Hepatocyte (in vitro differentiated cells): ENCODE measurements around the gene PHF20. TPM values are rescaled to one million over a fixed set of nuclear protein-coding genes. Genes with fewer than 3 reads are reported as not detected.

Experiments
- DNase-seq: peaks from one replicate; pipeline ENCODE4 v3.0.0-alpha.2; 2016; ENCODE audit warnings: low spot score
- H2AFZ ChIP-seq: fragments of 200-600 bp; sonication (generic); 2 replicates; pipeline ENCODE4 v1.6.0; 2016; ENCODE audit warnings: antibody characterized with exemption, mild to moderate bottlenecking
- H3K27ac ChIP-seq: fragments of 200-600 bp; sonication (generic); 2 replicates; pipeline ENCODE4 v1.5.1; 2016; ENCODE audit warnings: mild to moderate bottlenecking
- H3K27me3 ChIP-seq: fragments of 200-600 bp; sonication (generic); 2 replicates; pipeline ENCODE4 v1.6.1; 2016
- H3K36me3 ChIP-seq: fragments of 200-600 bp; sonication (generic); replicated peaks from 2 replicates; pipeline ENCODE4 v1.5.1; 2016; ENCODE audit warnings: low read depth; ENCODE audit not compliant: insufficient read depth
- H3K4me1 ChIP-seq: fragments of 200-600 bp; sonication (generic); 2 replicates; pipeline ENCODE4 v1.5.1; 2016; ENCODE audit warnings: mild to moderate bottlenecking, moderate library complexity; ENCODE audit not compliant: insufficient read depth
- H3K4me2 ChIP-seq: fragments of 200-600 bp; sonication (generic); 2 replicates; pipeline ENCODE4 v1.6.0; 2016
- H3K4me3 ChIP-seq: fragments of 200-600 bp; sonication (generic); 2 replicates; pipeline ENCODE4 v1.5.1; 2016; ENCODE audit warnings: mild to moderate bottlenecking
- H3K79me2 ChIP-seq: fragments of 200-600 bp; sonication (generic); 2 replicates; pipeline ENCODE4 v1.6.0; 2017; ENCODE audit warnings: mild to moderate bottlenecking
- H3K9me2 ChIP-seq: fragments of 200-600 bp; sonication (generic); replicated peaks from 2 replicates; pipeline ENCODE4 v1.6.0; 2017; ENCODE audit warnings: mild to moderate bottlenecking; ENCODE audit not compliant: insufficient read depth
- H3K9me3 ChIP-seq: fragments of 200-600 bp; sonication (generic); 2 replicates; pipeline ENCODE4 v1.5.1; 2016; ENCODE audit warnings: low read depth, mild to moderate bottlenecking
- H4K20me1 ChIP-seq: fragments of 200-600 bp; sonication (generic); 2 replicates; pipeline ENCODE4 v1.6.0; 2016; ENCODE audit warnings: mild to moderate bottlenecking; ENCODE audit not compliant: insufficient read depth, poor library complexity, severe bottlenecking
- EZH2 ChIP-seq: fragments of 200-600 bp; sonication (generic); IDR thresholded peaks from 2 replicates; pipeline ENCODE4 v1.6.1; 2016; ENCODE audit warnings: antibody characterized with exemption, mild to moderate bottlenecking, borderline replicate concordance
- EZH2phosphoT487 ChIP-seq: fragments of 200-600 bp; sonication (generic); IDR thresholded peaks from one replicate; pipeline ENCODE4 v1.6.1; 2018; ENCODE audit warnings: antibody characterized with exemption, mild to moderate bottlenecking, low read depth, moderate library complexity; ENCODE audit not compliant: unreplicated experiment, severe bottlenecking
- WGBS: methylation state at CpG from one replicate; pipeline ENCODE4 v1.1.6; 2016; ENCODE audit warnings: low lambda C conversion rate; ENCODE audit errors: missing lambda C conversion rate; 5-methylcytosine and 5-hydroxymethylcytosine counted together
- polyA plus RNA-seq: library from polyadenylated mRNA; unstranded; fragments of >200 nt; fragmentation: Nextera tagmentation; extraction: Ambion mirVana; gene quantifications from 2 replicates; pipeline ENCODE4 v1.2.1, GENCODE V29; 2016
- total RNA-seq: library from RNA; depleted of rRNA; stranded (reverse); fragments of >200 nt; gene quantifications from 2 replicates; pipeline ENCODE4 v1.2.3, GENCODE V29; 2014
- TF ChIP-seq, protein P1 (sequence below): fragments of 200-600 bp; sonication (generic); IDR thresholded peaks from 2 replicates; pipeline ENCODE4 v1.5.1; 2016; ENCODE audit warnings: antibody characterized with exemption, mild to moderate bottlenecking; ENCODE audit not compliant: poor library complexity

The PHF20 gene
- total and polyA plus RNA-seq, 2 experiments from 2014 or later: 24.0 to 24.2 TPM

DNA sequence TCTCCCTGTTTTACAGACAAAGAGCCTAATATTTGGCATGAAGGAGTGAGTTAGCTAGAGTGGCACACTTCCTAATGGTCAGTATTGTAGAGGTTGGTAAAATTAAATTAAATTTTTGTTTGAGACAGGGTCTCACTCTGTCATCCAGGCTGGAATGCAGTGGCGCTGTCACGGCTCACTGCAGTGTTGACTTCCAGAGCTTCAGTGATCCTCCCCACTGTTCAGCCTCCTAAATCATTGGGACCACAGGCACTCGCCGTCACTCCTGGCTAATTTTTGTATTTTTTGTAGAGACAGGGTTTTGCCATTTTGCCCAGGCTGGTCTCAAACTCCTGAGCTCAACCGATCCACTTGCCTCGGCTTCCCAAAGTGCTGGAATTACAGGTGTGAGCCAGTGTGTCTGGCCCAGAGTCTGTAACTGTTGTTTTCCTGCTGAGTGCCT lies 111.5 kb downstream of the PHF20 start:
- no peak for DNase-seq

DNA sequence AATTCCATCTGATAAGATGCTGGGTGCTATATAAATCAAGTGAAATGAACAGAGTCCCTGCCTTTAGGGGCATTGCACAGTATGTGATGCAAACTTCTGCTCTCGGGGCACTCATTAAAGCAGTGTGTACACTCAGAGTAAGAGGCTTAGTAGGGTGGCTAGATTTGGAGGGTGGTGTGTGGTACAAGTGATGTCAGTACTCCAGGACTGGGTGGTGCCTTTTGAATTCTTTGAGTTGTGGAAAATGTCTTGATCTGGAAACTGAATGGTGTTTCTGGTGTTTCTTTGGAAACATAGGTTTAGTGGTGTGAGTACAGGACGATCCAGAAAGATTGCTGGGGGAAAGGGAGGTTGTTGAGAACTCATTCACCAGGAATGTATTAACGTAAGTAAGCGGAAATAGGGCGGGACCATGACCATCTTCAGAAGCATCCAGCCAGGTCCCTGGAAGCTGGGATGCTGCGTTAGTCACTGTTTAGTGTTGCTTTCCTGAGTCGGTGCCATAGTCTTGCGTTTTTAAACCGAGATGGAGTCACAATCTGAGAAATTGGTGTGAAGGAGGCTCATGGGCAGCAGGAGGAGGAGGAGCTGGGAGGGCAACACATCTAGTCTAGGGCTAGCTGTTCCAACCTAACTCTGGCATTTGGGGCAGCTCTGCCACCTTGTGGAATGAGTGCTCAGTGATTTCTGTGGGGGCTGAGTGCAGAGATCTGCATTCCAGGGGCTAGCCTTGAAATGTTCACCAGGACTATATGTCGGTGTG lies 112.1 kb downstream of the PHF20 start:
- Histone ChIP-seq H3K79me2 (peaks cover 5% of the 10 kb centered on the region), H2AFZ (no peak overlapping the region), H3K4me2 (peak overlapping the region; percentile 16), H3K36me3 (no peaks in the 10 kb centered on the region), H4K20me1 (no peaks in the 10 kb centered on the region), H3K9me2 (no peaks in the 10 kb centered on the region), H3K27ac (peak overlapping the region; percentile 92), H3K4me1 (no peaks in the 10 kb centered on the region), H3K9me3 (no peaks in the 10 kb centered on the region), H3K27me3 (no peaks in the 10 kb centered on the region), H3K4me3 (no peak overlapping the region)
- TF ChIP-seq, protein P1, sequence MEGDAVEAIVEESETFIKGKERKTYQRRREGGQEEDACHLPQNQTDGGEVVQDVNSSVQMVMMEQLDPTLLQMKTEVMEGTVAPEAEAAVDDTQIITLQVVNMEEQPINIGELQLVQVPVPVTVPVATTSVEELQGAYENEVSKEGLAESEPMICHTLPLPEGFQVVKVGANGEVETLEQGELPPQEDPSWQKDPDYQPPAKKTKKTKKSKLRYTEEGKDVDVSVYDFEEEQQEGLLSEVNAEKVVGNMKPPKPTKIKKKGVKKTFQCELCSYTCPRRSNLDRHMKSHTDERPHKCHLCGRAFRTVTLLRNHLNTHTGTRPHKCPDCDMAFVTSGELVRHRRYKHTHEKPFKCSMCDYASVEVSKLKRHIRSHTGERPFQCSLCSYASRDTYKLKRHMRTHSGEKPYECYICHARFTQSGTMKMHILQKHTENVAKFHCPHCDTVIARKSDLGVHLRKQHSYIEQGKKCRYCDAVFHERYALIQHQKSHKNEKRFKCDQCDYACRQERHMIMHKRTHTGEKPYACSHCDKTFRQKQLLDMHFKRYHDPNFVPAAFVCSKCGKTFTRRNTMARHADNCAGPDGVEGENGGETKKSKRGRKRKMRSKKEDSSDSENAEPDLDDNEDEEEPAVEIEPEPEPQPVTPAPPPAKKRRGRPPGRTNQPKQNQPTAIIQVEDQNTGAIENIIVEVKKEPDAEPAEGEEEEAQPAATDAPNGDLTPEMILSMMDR: peak; percentile 74
- TF ChIP-seq EZH2 (no peak), EZH2phosphoT487 (no peak)
- WGBS: 50% methylated on average over 10 of the region's 10 CpGs
- DNase-seq: peak; percentile 84

More for the DNA sequence above, 111.5 kb downstream of the PHF20 start:
- no peaks in the 10 kb centered on the region for H3K4me1 ChIP-seq
- peaks cover 5% of the 10 kb centered on the region for H3K79me2 ChIP-seq
- no peaks in the 10 kb centered on the region for H4K20me1 ChIP-seq
- no peak overlapping the region for H2AFZ ChIP-seq
- H3K4me2 ChIP-seq: peak overlapping the region; percentile 16
- no peaks in the 10 kb centered on the region for H3K27me3 ChIP-seq
- peak overlapping the region; percentile 92 for H3K27ac ChIP-seq
- no peaks in the 10 kb centered on the region for H3K9me2 ChIP-seq
- no peaks in the 10 kb centered on the region for H3K9me3 ChIP-seq
- H3K4me3 ChIP-seq: no peak overlapping the region
- 78% methylated on average over 6 of the region's 6 CpGs for WGBS
- no peaks in the 10 kb centered on the region for H3K36me3 ChIP-seq
- no peak for TF ChIP-seq EZH2

DNA sequence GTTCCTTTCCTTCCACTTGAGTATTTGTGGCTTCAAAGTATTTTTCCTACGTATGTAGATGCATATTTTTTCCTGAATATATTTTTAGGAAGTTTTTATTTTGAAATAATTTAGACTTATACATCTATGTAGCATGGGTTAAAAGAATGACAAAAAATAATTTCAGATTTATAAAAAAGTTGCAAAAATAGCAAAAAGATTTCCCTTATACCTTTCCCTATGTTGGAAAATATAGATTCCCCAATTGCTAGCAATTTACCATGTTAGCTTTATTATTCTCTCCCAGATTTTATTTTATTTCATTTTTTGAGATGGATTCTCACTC lies 112.7 kb downstream of the PHF20 start:
- Histone ChIP-seq H3K9me2 (no peaks in the 10 kb centered on the region), H3K36me3 (no peaks in the 10 kb centered on the region), H2AFZ (no peak overlapping the region), H3K79me2 (peaks cover 9% of the 10 kb centered on the region), H3K27ac (peak overlapping the region; percentile 92), H3K9me3 (no peaks in the 10 kb centered on the region), H3K27me3 (no peaks in the 10 kb centered on the region), H3K4me1 (no peaks in the 10 kb centered on the region), H3K4me2 (no peak overlapping the region), H4K20me1 (no peaks in the 10 kb centered on the region), H3K4me3 (no peak overlapping the region)
- 57% methylated on average over 1 of the region's 1 CpG for WGBS
- TF ChIP-seq EZH2: no peak
- no peak for TF ChIP-seq EZH2phosphoT487
- TF ChIP-seq, protein P1: no peak
- DNase-seq: no peak

DNA sequence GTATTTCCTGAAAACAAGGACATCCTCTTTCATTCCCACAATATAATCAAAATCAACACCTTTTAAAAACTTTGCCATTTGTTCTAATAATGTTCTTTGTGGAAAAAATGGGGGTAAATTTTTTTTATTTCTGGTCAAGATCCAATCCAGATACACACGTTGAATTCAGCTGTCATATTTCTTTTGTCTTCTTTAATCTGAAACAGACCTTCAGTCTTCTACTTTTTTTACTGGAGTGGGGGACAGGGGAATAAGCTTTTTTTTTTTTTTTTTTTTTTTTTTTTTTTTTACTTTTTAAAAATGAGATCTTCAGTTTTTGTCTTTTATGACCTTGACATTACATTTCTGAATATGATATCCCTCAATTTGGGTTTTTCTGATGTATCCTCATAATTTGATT lies 113.4 kb downstream of the PHF20 start:
- H3K27me3 ChIP-seq: no peaks in the 10 kb centered on the region
- H3K27ac ChIP-seq: peak overlapping the region; percentile 92
- no peak for DNase-seq
- no peaks in the 10 kb centered on the region for H3K9me3 ChIP-seq
- H3K36me3 ChIP-seq: no peaks in the 10 kb centered on the region
- no peaks in the 10 kb centered on the region for H3K9me2 ChIP-seq
- TF ChIP-seq, protein P1: no peak
- no peak for TF ChIP-seq EZH2phosphoT487
- no peak overlapping the region for H3K4me2 ChIP-seq
- H4K20me1 ChIP-seq: no peaks in the 10 kb centered on the region
- H3K79me2 ChIP-seq: peaks cover 9% of the 10 kb centered on the region
- H3K4me1 ChIP-seq: no peaks in the 10 kb centered on the region
- H2AFZ ChIP-seq: no peak overlapping the region
- 72% methylated on average over 1 of the region's 1 CpG for WGBS
- no peak overlapping the region for H3K4me3 ChIP-seq
